Measurements from ENCODE around the gene BCL3. TPM values are rescaled to one million over a fixed set of nuclear protein-coding genes. Genes with fewer than 3 reads are reported as not detected.

The BCL3 gene
- total RNA-seq, 2 donors from 2014 or later: 1.8 to 6.2 TPM

Small RNA genes lying within 50 kb of the gene (microRNA-seq; reads per million reads assigned to microRNA genes)
- not detected for gene MIR8085 (ENCODE audit: borderline microRNAs expressed)

Other genes with a start within 250 kb of the BCL3 start
- gene ZNF180, start 248.2 kb upstream of the BCL3 start, total RNA-seq: 10 to 100 TPM in 1 of 2 donors, 1 to 10 TPM in 1; 10.0 to 12.9 TPM
- not detected for gene CEACAM20, start 219.0 kb upstream of the BCL3 start, total RNA-seq
- gene IGSF23, start 135.1 kb upstream of the BCL3 start, total RNA-seq: not detected
- 10 to 100 TPM; 21.2 to 31.6 TPM for gene PVR, start 104.8 kb upstream of the BCL3 start, total RNA-seq
- 1 to 10 TPM; 2.2 to 2.8 TPM for gene CEACAM19, start 77.2 kb upstream of the BCL3 start, total RNA-seq
- not detected for gene CEACAM16, start 49.6 kb upstream of the BCL3 start, total RNA-seq
- gene CBLC, start 29.2 kb downstream of the BCL3 start, total RNA-seq: 10 to 100 TPM in 1 of 2 donors, 1 to 10 TPM in 1; 6.6 to 15.5 TPM
- 10 to 100 TPM; 62.9 to 64.0 TPM for gene BCAM, start 60.4 kb downstream of the BCL3 start, total RNA-seq
- gene NECTIN2, start 97.6 kb downstream of the BCL3 start, total RNA-seq: 100 to 1,000 TPM; 248 to 260 TPM
- gene TOMM40, start 142.5 kb downstream of the BCL3 start, total RNA-seq: 10 to 100 TPM; 88.1 to 93.8 TPM
- gene APOE, start 157.1 kb downstream of the BCL3 start, total RNA-seq: 1,000 to 10,000 TPM; 2,216 to 2,598 TPM
- gene APOC1, start 165.9 kb downstream of the BCL3 start, total RNA-seq: 1,000 to 10,000 TPM in 1 of 2 donors, 100 to 1,000 TPM in 1; 914 to 1,040 TPM
- not detected for gene APOC4, start 193.5 kb downstream of the BCL3 start, total RNA-seq
- gene APOC2, start 197.3 kb downstream of the BCL3 start, total RNA-seq: under 1 TPM in 1 of 2 donors, not detected in 1; 0.70 TPM
- gene CLPTM1, start 206.7 kb downstream of the BCL3 start, total RNA-seq: 10 to 100 TPM; 82.7 to 94.4 TPM

Data from endodermal cell (in vitro differentiated cells).